Nucleus accumbens (tissue), 56 donors: ENCODE data around the gene NEMP1.
"Not testable (repeated sequence)": the region's sequence is repeated elsewhere in the genome, so short reads cannot be mapped to it uniquely, and the experiment has no call there.

Experiments
- DNase-seq, 56 donors: peaks; one replicate each; lab custom pipeline; 2025; lab: John Stamatoyannopoulos, UW

Gene NEMP1

DNA sequence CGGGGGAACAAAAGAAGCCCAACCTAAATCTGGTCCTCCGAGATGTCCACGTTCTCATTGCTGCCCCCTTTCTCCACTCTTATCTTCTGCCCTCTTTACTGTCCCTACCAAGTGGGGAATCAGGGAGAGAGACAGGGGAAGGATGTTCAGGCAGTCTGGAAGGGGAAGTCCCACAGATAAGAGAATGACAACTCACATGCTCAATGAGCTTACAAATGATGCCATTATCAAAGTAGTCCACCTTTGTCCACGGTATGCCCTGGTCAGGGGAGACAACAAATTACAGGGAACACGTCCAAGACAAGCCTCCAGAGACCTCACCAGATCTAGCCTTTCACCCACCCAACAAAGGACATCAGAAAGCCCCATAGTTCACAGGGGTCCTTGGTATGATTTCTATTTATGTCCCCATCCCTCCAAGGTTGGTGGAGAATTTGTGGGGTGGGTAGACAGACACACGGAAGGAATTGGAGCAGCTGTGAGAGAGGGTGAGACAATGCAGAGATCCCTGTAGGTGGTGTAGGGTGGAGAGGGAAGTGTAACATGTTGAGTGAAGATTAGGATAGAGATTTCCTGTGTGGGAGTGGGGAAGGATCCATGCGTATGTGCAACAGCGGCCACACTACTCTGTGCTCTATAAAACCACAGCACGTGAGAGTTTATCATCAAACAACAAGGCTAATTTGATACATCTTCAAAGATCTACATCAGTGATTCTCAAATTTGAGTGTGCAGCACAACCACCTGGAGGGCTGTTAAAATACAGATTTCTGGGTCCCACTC lies 39.4 kb downstream of the NEMP1 start:
- DNase-seq: no peak

DNA sequence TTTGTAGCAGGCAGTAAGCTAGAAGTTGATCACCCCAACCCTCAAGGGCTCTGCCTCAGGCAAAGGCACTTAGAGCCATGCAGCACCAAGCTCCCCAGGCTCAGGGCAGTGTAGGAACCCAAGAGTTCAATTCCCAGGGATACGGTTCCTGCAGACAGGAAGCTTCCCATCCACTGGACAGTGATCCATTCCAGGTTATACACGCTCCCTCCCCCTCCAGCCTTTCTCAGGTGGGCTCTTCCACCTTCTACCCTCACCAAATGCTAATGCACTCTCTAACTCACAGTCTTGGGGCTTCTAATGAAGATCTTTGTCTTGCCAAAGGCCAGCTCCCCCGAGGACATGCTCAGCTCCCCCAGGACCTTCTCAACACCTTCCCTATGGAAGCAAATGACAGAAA lies 41.3 kb downstream of the NEMP1 start:
- DNase-seq: no peak

- DNase-seq: no peak
These were observed 45.2 kb downstream of the NEMP1 start for GRCh38 chr12:57033431-57033830.

GRCh38 chr12:57031789-57032188 lies 46.8 kb downstream of the NEMP1 start:
- no peak for DNase-seq

DNA sequence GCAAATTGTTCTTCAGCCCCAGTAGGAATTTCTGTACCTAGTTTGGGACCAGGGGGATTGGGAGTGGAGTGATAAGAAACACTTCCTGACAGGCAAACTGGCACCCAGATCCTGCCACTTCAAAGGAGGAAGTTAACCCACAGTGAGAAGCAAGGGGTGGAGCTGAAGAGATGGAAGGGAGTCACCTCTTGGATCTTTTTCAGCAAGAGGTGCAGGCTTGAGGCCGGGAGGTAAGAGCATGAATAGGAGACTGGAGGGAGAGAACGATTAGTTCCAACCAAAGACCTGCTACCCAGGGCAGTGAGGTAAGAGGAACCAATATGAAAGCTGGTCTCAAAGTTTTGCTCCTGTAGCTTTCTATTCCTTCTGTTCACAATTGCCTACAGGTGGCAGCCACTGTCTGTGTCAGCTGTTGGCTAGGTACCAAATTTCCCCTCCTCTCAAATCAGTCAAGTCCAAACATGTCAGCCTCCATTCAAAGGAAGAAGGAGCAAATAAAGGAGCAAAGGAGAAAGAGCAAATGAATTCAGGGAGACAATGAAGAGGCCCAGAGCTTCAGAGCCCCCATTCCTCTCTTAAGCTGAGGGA lies 47.4 kb downstream of the NEMP1 start:
- DNase-seq: no peak

- DNase-seq: no peak
These were observed 49.1 kb downstream of the NEMP1 start for GRCh38 chr12:57029457-57029856.

GRCh38 chr12:57027805-57028153 lies 50.8 kb downstream of the NEMP1 start:
- peak in 1 of 56 donors; percentile 3 for DNase-seq

- peak in 1 of 56 donors; percentile 14 for DNase-seq
These were observed 51.4 kb downstream of the NEMP1 start for GRCh38 chr12:57027011-57027804.

DNA sequence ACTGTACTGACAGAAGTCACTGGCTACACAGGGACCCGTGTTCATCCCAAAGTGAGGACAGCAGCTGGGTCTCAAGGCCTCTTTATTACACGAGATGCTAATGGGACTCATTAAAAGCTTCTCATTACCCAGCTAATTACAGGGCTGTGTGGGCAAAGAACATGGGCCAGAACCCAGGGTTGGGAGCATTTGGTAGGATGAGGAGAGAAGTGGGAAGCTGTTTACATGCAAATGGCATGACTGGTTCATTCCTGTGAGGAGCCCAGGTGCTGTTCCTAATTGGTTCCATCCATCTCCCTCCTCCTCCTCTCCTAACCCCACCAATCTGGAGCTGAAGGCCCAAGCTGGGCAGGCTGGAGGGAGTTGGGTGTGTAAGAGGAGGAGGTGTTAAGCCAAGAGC lies 53.4 kb downstream of the NEMP1 start:
- DNase-seq: no peak

GRCh38 chr12:57022324-57022723 lies 56.3 kb downstream of the NEMP1 start:
- not testable (repeated sequence) for DNase-seq

GRCh38 chr12:57019983-57020719 lies 58.4 kb downstream of the NEMP1 start:
- DNase-seq: no peak

DNA sequence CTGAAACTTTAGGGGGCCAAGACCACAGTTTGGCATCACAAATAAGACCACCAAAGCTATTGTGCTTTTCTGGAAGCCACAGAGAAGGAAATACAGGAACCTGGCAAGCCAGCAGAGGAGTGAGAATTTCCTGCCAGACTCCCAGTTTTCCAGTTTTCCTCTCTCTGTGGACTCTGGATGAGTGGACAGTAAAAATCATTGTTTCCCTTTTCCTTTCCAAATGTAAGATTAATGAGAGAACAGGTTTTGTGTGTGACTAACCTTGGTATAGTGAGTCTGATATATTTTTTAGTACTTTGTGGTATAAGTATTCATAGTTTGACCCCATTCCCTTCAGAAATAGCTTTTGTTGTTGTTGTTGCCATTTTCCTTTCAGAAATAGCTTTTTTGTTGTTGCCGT lies 59.7 kb downstream of the NEMP1 start:
- DNase-seq: no peak

DNA sequence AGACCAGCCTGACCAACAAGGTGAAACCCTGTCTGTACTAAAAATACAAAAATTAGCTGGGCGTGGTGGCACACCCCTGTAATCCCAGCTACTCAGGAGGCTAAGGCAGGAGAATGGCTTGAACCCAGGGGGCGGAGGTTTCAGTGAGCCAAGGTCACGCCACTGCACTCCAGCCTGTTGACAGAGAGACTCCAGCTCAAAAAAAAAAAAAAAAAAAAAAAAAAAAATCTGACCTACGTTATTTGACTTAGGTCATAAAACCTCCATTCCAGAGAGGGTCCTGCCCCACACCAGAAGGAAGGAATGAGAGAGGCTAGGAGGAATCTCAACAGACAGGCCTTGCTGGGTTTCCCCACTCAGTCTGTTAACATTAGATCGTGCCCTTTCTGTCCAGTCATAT lies 60.2 kb downstream of the NEMP1 start:
- DNase-seq: not testable (repeated sequence)

DNA sequence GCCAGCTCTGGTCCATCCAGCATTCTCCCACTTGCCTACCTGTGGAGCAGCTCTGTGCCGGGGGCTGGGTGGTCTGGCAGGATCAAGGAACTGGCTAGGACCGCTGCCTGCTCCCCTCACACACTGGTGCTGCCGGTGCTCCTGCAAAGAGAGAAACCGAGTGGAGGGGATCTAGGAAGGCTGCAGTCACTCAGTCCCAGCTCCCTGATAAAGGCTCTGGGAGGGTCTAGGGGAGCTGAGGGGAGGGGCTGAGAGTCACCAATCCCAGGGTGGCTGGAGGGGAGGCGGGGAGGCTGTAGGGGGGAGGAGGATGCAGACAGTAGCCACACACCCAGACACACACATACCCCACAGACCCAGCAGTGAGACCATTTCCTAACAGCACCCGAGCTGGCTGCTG lies 62.2 kb downstream of the NEMP1 start, which contains the start of gene TAC3:
Gene TAC3 (minus strand): TSS at position 182 of the 400 bp plus-strand sequence. CDS start 732 bp downstream, outside the sequence.
- DNase-seq: no peak

GRCh38 chr12:57012600-57013465 lies 65.8 kb downstream of the NEMP1 start:
- DNase-seq: no peak

GRCh38 chr12:57011438-57012424 lies 66.9 kb downstream of the NEMP1 start:
- no peak for DNase-seq

- no peak for DNase-seq
These were observed 67.9 kb downstream of the NEMP1 start for GRCh38 chr12:57010627-57011247.
